Cerebellar nuclear complex (tissue), 1 donor: ENCODE results near the gene FGF3.

ENCODE experiments used
- DNase-seq, 2 experiments: peaks; one replicate each; lab custom pipeline; 2025; lab: John Stamatoyannopoulos, UW

The FGF3 gene

DNA sequence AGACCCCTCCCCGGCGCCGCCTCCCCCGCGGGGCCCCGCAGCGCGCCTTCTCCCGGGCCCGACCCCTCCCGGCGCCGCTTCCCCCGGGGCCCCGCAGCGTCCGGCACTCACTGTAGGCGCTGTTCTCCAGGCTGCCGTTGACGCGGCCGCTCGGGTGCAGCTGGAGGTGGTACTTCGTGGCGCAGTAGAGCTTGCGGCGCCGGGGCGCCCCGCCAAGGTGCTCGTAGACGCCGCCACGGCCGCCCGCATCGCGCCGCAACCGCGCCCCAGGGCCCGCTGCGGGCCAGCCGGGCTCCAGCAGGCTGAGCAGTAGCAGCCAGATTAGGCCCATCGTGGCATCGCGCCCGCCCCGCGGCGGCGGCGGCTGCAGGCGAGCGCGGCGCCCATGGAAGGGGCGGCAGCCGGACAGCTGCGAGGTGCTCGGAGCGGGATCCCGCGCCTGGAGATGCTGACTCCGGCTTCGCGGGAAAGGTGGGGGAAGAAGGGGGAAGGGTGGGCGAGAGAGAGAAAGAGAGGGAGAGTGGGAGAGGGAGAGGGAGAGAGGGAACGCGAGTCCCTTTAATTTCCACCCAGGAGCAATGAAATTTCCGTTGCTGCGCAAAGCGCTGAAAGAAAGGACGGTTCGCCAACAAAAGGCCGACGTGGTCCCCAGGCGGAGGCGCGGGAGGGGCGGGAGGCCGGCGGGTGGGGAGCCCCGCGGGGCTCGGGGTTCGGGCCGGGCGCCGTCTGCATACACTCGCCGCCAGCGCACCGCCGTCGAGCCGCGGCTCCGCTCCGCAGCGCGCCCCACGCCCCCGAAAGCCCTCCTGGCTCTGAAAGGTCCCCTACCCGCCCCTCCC lies at the start of gene FGF3:
TSS of gene FGF3 (minus strand) at position 814 of the 839 bp plus-strand sequence. CDS start at position 331, 483 bp downstream.
- DNase-seq, result no peak

DNA sequence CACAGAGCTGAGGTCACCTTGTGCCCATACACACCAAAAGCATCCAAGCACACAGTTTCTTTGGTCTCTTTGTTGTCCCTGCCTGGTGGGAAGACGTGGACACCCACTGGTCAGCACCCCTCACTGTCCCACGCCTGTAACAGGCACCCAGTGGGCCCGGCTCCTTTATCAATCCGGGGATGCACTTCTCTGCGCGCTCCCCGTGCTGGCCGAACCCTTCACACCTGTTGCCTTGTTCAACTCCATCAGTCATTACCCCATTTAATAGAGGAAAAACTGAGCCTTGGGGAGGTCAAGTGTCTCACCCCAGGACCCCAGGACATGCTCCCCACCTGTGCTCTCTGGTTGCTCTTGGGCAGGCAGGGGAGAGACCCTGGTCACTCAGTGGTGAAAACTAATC lies 49.7 kb upstream of the FGF3 start:
- no peak for DNase-seq

DNA sequence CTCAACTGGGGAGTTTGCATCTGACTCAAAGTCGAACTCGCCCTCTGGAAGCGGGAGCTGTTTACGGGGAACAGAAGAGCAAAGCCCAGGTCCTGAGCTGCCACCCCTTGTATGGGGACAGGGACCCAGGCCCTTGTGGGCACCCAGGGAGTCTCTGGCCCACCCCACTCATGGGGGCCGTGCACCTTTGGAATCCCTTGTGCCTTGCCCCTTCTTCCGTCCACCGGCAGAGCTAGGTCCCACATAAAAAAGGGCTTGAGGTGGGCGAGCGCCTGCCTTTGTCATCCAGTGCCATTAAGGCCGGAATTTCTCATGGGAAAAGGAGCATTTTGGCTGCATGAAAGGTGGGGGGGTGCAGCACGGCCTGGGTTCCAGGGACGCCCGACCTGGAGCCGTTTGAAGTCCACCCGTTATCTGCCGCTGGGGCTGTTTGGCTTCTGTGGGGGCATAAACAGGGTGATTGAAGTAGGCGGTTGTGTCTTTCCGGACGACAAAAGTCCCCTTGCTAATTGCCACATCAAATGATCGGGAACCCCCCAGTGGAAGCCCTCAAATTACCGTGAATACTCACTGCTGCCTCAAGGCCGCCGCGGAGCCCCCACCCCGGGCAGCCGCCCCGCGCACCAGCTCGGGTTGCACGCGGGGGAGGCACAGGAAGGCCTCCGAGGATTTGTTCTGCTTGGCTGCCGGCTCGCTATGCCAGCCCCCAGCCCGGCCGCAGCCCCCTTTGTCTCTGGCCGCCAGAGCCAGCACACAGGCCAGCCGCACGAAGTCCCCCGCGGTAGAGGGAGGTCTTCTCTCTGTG lies 49.0 kb upstream of the FGF3 start:
- no peak for DNase-seq

DNA sequence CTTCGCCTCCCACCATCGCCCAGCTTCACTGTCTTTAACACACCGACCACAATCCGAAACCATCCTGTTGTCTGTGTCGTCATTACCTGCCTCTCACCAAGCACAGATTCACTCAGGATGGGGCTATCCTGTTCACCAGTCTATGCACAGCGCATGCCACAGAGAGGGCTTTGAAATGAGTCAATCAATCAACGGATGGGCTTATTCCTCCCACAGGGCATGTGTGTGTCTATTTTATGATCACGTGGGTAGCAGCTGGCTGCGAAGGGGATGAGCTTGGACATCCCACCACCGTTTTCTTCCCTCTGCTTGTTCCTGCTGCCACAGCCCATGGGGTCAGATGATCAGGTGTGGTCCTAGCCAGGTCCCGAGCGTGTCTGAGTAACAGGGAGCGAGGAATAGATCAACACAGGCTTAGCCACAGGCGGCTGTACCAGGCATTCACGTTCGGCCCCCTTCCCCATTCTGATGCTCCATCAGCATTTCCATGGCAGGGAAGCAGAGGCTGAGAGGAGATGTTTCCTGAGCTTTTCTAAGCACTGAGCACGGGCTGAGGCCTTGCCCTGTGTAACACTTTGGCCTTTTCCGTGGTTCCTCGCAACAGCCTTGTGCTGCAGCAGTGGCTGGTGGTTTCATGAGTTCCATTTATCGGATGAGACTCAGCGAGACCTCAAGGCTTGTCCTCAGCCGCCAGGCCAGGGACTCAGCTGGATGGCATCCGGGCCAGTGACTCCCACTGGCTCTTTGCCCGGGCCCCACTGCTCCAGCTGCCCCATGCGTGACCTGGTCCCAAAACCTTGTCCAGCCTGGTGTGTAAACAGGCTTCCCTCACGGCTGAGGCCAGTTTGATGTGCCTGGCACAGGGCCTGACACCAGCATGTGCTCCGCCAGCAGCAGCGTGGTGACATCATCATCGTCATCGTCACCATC lies 48.1 kb upstream of the FGF3 start:
- no peak for DNase-seq

DNA sequence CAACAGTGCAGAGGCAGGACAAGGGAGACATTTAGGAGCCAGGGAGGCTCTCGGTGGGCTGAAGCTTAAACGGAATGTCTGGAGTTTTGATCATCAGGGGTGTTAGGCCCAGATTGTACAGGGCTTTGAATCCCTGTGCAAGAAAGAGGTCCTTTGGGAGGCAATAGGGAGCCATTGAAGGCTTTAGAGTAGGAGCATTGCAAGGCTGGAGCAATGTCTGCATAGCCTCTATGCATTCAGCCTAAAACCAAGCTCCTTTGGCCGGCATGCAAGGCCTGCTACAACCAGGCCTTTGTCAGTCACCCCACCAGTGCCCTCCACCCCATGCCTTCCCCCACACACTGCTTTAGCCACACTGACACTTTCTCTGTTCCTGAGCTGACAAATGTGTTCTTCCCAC lies 47.4 kb upstream of the FGF3 start:
- DNase-seq, result no peak

DNA sequence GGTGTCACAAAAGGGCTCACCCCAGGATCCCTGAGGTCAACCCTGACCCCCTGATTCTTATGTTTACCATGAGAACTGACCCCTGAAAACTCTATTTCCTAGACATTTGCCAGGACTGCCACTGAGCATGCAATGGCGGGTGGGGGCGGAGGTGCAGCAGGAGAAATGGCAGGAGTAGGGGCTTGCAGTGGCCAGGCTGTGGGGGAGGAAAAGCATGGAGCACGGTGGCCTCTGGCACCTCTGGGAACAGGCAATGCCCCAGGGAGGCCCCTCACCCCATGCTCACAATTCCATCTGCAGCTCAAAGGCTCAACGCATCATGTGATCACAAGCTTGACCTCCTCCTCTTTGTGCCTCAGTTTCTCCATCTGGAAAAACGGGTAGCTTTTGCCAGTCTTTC lies 46.5 kb upstream of the FGF3 start:
- no peak for DNase-seq

DNA sequence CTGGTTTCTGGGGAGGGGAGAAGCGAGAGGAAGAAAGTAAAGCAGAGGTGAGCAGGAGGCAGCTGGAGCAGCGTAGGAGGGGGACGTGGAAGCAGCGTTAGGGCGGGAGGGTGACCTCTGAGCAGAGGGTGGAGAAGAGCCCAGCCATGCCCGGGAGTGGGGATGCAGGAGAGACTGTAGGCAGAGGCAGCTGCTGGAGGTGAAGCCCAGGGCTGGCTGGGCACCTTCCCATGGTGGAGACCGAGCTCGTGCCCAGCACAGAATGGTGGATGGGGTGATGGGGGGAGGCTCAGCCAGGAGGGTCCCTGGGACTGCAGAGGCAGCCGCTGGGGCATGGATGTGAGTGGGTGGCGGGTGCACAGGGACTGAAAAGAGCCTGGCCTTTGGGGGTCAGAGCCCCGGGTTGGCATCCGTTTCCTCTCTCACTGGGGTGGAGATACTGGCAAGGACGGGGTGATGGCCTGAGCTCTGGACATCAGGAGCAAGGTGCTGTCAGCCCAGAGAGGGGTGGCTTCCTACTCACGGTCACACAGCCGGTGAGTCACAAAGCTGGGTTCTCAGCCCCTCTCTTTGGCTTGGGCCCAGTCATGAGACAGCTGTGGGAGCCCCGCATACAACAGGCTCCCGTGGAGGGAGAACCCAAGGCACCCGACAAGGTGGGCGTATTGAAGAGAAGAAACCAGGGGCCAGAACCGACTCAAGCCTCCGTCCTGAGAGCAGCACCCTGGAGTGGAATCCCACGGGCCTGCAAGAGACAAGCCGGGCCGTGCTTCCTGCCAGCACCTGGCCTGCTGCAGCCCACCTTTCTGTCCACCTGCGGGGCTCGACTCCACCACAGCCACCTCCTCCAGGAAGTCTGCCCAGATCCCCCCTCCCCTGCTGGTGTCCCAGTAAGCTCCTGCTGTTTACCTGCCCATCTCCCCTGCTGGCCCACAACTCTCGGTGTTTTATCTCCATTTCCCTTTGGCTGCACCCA lies 45.8 kb upstream of the FGF3 start:
- no peak for DNase-seq

DNA sequence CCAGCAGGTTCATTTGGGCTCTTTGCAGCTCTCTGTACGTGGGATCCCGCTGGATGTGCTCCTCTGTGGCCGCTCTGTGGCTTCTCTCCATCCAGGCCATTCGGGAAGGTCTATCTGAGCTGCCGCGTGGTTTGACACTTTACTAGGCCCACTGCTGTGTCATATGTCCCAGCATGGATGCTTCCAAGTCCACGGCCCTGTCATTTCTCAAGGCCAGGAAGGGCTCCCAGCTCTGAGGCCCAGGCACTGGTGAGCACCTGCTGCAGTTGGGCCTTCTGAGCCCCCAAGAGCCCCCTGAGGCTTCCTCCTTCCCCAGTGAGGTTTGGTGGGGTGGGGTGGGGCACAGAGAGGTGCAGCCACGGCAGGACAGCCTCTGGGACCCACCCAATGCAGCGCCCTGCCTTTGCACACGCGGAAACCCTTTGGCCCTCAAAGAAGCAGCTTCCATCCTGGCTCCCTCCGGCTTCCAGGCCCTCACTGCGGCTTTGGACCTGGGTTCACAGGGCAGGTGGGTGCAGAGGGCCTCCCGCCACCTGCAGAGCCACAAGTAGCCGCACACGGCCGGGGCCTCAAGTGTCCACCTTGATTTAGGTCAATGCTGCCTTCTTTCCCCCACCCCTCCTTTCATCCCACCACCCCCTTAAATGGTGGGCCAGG lies 44.5 kb upstream of the FGF3 start:
- no peak for DNase-seq

DNA sequence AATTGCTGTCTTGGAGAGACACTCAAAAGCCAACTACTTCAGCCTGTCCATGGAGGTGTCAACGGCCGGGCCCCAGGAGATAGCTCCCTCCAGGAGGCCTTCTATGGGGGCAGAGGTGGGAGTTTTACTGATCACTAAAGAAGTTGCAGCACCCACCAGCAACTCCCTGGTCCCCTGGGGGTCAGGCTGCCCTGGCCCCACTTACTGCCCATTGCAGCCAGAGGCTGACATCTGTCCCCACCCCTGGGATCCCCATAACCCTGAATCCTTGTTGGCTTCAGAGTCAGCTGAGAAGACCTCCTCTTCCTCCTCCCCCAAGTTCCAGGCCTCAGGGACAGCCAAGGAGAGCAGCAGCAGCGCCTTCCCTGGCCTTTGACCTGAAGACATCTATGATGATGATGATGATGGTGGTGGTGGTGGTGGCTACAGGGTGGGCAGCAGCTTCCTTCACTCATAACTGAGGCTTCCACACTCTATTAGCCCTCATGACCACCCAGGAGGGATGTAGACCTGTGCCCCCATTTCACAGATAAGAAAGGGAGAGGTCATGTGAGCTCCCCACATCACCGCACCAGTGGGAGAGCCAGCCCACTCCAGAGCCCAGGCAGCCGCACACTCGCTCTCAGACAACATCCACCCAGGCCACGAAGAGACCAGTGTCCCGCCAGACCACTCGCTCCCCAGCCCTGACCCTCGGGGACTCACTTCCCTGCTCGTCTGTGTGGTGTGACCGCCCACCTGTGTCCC lies 43.8 kb upstream of the FGF3 start:
- no peak for DNase-seq

DNA sequence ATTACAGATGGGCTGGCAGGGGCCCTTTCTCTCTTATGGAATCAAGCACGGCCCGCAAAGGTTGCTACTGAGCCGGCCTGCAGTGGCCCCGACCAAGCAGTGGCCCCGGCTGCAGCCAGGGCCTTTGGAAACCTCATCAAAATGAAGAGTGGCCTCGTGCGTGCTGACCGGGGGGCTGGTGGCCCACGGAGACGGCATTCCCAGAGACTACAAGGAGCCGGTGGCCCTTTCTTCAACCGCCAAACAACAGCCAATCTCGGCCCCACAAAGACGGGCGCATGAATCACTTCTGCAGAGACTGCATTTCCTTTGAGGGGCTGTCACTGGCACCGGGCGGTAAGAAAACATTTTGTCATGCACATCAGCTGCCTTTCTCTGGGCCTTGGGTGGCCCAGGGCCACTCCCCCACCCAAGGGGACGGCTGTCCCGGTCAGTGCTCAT lies 43.1 kb upstream of the FGF3 start:
- DNase-seq, result no peak

DNA sequence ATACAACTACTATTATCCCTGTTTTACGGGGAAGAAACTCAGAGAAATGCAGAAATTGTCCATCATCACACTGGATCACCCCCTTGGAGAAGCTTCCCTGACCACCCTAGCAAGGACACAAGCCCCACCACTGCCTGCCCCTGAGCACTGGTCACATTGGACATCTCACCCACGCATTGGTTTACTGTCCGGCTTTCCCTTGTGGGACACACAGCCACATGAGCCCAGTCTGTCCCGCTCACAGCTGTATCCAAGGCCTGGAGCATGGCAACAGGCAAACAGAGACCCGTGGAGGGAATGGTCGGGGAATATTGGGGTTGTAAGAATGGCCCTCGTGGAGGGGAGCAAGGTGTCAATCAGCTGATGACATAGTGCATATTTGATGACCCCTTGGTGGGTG lies 42.7 kb upstream of the FGF3 start:
- no peak for DNase-seq

DNA sequence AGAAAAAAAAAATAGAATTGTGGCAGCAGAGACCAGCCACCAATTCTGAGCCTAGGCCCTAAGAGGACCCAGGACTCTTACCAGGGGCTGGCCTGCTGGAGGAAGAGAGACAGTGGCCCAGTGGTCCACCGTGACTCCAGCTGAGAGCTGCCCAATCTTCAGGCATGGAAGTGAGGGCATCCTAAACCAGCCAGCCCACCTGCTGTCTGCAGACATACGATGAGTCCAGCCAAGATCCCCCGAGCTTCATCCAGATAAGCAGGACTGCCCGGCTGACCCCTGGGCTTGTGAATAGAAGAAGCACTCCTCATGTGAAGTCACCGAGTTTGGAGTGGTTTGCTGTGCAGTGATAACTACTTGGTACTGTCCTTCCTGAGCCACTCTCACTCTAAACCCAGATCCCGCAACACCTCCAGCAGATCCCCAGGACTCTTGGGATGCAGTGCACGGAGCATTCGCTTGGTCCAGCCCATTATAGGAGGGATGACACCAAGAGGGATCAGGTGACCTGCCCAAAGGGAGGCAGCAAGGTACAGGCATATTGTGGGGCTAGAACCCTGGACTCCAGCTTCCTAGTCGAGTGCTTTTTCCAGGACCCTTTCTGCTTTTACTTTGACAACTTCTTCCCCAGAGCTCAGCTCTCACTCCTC lies 41.7 kb upstream of the FGF3 start:
- no peak for DNase-seq

DNA sequence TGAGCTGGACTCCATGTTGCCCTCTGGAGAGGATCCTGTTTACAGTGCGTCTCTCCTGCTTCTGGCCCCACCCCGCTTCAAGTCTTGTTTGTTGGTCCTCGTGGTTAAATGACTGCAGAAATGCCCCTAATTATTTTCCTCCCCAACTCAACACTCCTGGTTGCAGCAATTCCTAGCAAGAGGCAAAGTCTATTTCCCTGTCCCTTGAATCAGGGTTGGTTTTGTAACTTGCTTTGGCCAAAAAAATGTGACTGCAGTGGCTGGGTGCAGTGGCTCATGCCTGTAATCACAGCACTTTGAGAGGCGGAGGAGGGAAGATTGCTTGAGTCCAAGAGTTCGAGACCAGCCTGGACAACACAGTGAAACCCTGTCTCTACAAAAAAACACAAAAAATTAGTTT lies 41.0 kb upstream of the FGF3 start:
- no peak for DNase-seq

DNA sequence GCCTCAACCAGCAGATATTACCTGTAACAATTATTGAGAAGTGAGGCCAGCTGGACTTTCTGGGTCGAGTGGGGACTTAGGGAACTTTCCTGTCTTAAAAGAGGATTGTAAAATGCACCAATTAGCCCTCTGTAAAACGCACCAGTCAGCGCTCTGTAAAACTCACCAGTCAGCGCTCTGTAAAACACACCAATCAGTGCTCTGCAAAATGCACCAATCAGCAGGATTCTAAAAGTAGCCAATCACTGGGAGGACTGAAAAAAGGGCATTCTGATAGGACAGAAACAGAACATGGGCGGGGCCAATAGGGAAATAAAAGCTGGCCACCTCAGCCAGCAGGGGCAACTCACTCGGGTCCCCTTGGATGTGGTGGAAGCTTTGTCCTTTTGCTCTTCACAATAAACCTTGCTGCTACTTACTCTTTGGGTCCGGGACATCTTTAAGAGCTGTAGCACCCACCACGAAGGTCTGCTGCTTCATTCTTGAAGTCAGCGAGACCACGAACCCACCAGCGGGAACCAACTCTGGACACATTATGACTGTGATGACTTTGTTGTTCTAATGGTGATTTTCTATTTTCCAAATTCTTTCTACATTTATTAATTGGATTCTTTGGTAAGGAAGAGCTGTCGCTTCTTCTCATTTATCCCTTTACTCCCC lies 40.2 kb upstream of the FGF3 start:
- DNase-seq, result no peak

DNA sequence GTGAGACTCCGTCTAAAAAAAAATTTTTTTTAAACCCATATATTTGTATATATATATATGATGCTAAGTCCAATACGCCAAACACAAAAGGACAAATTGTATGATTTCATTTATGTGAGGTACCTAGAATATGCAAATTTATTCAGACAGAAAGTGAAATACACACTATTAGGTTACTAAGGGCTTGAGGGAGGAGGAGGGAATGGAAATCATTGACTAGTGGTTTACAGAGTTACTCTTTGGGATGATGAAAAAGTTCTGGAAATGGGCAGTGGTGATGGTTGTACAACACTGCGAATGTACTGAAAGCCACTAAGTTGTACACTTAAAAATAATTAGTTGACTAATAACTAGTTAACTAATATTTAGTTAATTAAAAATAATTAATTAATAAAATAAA lies 36.2 kb upstream of the FGF3 start:
- DNase-seq, result no peak

DNA sequence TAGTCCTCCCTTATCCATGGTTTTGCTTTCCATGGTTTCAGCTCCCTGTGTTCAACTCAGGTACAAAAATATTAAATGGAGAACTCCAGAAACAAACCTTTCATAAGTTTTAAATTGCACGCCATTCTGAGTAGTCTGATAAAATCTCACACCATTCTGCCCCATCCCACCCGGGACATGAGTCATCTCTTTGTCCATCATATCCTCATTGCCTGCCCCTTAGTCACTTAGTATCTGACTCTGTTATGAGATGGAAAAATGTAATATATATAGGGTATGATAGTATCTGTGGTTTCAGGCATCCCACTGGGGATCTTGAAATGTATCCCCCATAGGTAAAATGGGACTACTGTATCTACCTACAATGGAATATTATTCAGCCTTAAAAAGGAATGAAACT lies 35.5 kb upstream of the FGF3 start:
- DNase-seq, result no peak

DNA sequence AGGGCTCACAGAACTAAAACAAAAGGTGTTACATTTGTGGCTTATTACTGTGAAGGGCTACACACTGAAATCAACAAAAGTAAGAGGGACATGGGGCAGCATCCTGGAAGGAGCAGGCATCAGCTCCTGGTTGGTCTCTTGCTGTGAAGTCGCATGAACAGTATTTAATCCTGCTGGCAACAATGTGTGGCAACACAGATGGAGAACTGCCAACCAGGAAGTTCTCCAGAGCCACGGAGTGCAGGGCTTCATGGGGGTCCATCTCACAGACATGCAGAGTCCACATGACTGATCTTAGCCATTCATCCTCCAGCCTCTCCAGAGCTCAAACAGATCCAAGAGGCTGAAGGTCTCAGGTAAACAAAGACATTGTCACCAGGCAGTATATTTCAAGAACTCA lies 32.8 kb upstream of the FGF3 start:
- no peak for DNase-seq

DNA sequence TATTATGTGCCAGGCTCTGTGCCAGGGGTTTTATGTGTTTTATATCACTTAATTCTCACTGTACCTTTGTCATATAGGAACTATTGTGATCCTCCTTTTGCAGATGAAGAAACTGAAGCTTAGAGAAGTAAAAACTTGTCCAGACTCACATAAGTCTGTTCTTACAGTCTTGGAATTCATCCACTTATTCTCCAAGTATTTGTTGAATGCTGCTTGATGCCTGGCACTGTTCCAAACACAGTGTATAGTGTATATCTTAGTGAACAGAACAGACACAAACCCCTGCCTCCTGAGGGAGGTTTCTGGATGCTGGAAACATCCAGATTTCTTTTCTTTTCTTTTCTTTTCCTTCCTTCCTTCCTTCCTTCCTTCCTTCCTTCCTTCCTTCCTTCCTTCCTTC lies 29.0 kb upstream of the FGF3 start:
- DNase-seq, result no peak

DNA sequence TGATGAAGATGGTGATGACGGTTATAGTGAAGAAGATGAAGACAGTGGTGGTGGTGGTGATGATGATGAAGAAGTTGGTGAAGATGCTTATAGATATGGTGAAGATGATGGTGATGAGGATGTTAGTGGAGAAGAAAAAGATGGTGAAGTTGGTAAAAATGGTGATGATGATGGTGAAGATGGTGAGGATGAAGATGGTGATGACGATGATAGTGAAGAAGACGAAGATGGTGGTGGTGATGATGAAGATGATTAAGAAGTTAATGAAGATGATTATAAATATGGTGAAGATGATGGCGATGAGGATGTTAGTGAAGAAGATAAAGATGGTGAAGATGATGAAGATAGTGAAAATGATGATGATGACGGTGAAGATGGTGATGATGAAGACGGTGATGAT lies 25.2 kb upstream of the FGF3 start:
- DNase-seq, result no peak
